ENCODE data around the gene LETM1.

Gene LETM1

DNA sequence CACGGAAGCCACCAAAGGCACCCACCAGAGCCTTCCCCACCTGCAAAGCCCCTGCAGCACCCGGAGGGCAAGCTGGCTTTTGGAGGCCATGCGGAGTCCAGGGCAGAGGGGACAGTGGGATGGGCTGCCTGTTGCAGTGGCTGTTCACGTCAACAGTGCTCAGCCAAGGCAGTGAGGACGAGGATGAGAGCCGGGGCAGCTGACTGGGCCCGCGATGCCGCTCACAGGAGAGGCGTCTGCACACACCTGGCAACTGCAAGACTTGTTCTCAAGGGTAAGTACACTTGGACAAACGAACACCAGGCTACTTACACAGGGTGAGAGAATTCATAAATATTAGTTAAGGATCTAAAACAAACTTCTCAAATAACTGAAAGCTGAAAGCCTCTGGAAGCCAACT lies 43.2 kb downstream of the LETM1 start:
- ATAC-seq: no peak
- TF ChIP-seq, protein P1, sequence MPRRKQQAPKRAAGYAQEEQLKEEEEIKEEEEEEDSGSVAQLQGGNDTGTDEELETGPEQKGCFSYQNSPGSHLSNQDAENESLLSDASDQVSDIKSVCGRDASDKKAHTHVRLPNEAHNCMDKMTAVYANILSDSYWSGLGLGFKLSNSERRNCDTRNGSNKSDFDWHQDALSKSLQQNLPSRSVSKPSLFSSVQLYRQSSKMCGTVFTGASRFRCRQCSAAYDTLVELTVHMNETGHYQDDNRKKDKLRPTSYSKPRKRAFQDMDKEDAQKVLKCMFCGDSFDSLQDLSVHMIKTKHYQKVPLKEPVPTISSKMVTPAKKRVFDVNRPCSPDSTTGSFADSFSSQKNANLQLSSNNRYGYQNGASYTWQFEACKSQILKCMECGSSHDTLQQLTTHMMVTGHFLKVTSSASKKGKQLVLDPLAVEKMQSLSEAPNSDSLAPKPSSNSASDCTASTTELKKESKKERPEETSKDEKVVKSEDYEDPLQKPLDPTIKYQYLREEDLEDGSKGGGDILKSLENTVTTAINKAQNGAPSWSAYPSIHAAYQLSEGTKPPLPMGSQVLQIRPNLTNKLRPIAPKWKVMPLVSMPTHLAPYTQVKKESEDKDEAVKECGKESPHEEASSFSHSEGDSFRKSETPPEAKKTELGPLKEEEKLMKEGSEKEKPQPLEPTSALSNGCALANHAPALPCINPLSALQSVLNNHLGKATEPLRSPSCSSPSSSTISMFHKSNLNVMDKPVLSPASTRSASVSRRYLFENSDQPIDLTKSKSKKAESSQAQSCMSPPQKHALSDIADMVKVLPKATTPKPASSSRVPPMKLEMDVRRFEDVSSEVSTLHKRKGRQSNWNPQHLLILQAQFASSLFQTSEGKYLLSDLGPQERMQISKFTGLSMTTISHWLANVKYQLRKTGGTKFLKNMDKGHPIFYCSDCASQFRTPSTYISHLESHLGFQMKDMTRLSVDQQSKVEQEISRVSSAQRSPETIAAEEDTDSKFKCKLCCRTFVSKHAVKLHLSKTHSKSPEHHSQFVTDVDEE (CRISPR knock-in tag; IDR thresholded peaks at IDR 0.05): no peak
- TF ChIP-seq BACH2 (CRISPR knock-in tag; IDR thresholded peaks at IDR 0.05; ENCODE audit: borderline replicate concordance) (no peak), TOX (CRISPR knock-in tag; IDR thresholded peaks at IDR 0.05; ENCODE audit: borderline replicate concordance) (no peak), ZC3H10 (CRISPR knock-in tag; IDR thresholded peaks at IDR 0.05) (no peak), CSDC2 (CRISPR knock-in tag; IDR thresholded peaks at IDR 0.05) (no peak), PPARA (CRISPR knock-in tag; IDR thresholded peaks at IDR 0.05; ENCODE audit: borderline replicate concordance) (no peak), GLIS3 (CRISPR knock-in tag; IDR thresholded peaks at IDR 0.05) (no peak), RARB (CRISPR knock-in tag; IDR thresholded peaks at IDR 0.05) (no peak), SNAI2 (CRISPR knock-in tag; IDR thresholded peaks at IDR 0.05) (no peak)
- TF ChIP-seq, protein P2, sequence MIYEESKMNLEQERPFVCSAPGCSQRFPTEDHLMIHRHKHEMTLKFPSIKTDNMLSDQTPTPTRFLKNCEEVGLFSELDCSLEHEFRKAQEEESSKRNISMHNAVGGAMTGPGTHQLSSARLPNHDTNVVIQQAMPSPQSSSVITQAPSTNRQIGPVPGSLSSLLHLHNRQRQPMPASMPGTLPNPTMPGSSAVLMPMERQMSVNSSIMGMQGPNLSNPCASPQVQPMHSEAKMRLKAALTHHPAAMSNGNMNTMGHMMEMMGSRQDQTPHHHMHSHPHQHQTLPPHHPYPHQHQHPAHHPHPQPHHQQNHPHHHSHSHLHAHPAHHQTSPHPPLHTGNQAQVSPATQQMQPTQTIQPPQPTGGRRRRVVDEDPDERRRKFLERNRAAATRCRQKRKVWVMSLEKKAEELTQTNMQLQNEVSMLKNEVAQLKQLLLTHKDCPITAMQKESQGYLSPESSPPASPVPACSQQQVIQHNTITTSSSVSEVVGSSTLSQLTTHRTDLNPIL (CRISPR knock-in tag; IDR thresholded peaks at IDR 0.05; ENCODE audit: low read depth): no peak
- TF ChIP-seq, protein P3, sequence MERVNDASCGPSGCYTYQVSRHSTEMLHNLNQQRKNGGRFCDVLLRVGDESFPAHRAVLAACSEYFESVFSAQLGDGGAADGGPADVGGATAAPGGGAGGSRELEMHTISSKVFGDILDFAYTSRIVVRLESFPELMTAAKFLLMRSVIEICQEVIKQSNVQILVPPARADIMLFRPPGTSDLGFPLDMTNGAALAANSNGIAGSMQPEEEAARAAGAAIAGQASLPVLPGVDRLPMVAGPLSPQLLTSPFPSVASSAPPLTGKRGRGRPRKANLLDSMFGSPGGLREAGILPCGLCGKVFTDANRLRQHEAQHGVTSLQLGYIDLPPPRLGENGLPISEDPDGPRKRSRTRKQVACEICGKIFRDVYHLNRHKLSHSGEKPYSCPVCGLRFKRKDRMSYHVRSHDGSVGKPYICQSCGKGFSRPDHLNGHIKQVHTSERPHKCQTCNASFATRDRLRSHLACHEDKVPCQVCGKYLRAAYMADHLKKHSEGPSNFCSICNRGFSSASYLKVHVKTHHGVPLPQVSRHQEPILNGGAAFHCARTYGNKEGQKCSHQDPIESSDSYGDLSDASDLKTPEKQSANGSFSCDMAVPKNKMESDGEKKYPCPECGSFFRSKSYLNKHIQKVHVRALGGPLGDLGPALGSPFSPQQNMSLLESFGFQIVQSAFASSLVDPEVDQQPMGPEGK (CRISPR knock-in tag; IDR thresholded peaks at IDR 0.05; ENCODE audit: borderline replicate concordance): no peak

DNA sequence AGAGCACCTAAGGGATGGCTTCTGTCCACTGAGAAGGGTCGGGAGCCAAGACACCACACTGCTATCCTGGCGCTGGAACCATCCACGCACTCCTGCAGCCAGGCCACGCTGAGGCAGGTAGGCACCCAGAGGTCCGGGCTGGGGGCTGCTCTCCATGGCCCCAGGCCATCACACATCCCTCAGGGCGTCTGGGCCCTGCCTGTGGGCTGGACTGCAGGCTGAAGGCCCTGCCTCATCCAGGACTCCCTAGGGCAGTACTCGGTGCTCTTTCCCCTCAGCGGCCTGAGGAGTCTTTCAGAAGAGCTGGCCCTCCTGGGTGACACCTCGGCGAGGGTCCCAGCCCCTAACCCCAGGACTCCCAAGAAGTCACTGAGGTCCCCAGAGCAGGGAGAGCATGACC lies 45.2 kb downstream of the LETM1 start:
- ATAC-seq: no peak; the same call in 2 of the 3 replicates
- TF ChIP-seq PPARA (CRISPR knock-in tag; IDR thresholded peaks at IDR 0.05; ENCODE audit: borderline replicate concordance): no peak
- TF ChIP-seq, protein P4, sequence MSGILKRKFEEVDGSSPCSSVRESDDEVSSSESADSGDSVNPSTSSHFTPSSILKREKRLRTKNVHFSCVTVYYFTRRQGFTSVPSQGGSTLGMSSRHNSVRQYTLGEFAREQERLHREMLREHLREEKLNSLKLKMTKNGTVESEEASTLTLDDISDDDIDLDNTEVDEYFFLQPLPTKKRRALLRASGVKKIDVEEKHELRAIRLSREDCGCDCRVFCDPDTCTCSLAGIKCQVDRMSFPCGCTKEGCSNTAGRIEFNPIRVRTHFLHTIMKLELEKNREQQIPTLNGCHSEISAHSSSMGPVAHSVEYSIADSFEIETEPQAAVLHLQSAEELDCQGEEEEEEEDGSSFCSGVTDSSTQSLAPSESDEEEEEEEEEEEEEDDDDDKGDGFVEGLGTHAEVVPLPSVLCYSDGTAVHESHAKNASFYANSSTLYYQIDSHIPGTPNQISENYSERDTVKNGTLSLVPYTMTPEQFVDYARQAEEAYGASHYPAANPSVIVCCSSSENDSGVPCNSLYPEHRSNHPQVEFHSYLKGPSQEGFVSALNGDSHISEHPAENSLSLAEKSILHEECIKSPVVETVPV (CRISPR knock-in tag; IDR thresholded peaks at IDR 0.05): no peak
- no peak for TF ChIP-seq ARNTL (CRISPR knock-in tag; IDR thresholded peaks at IDR 0.05; ENCODE audit: borderline replicate concordance, low read depth)
- no peak for TF ChIP-seq BACH2 (CRISPR knock-in tag; IDR thresholded peaks at IDR 0.05; ENCODE audit: borderline replicate concordance)
- TF ChIP-seq, protein P1 (CRISPR knock-in tag; IDR thresholded peaks at IDR 0.05): no peak
- no peak for TF ChIP-seq GLIS3 (CRISPR knock-in tag; IDR thresholded peaks at IDR 0.05)
- TF ChIP-seq TCF4 (CRISPR knock-in tag; IDR thresholded peaks at IDR 0.05; ENCODE audit: borderline replicate concordance): no peak

DNA sequence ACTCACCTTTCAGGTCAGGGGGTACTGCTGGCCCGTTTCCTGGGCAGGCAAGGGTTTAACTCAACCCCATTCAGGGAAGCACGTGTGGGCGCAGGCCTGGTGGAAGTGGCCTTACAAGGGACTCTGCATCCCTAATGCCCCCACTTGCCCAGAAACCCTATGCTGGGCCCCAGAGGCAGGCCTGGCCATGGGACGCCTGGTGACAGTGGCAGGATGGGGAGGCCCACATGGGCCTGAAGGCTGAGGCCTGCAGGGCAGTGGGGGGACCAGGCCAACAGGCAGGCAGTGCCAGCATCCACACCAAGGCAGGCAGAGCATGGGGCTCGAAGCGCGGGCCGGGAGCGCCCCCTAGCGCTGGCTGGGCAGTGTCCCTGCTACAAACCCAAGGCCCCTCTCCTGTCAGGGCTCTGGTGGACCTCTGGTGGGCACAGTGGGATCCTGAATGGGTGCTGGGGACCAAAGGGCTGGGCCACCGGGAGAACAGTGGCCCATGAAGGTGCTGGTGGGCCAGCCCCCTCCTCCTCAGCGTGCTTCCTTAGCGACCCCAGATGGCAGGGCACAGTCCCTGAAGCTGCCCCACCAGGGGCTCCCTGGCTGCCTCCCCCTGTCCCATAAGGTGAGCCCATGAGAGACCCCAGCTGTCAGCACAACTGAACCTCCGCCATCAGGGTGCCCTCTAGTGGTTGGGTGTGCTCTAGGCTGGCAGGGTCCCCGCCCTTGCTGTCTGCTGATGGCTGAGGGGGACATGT lies 46.0 kb downstream of the LETM1 start:
- peak; percentile 96 for ATAC-seq
- TF ChIP-seq, protein P1 (CRISPR knock-in tag; IDR thresholded peaks at IDR 0.05): no peak
- TF ChIP-seq ZNF8 (CRISPR knock-in tag; IDR thresholded peaks at IDR 0.05) (no peak), ESRRG (CRISPR knock-in tag; IDR thresholded peaks at IDR 0.05) (no peak), OSR1 (CRISPR knock-in tag; IDR thresholded peaks at IDR 0.05) (no peak), ZFP30 (CRISPR knock-in tag; IDR thresholded peaks at IDR 0.05) (no peak), SNAI2 (CRISPR knock-in tag; IDR thresholded peaks at IDR 0.05) (no peak), ARNTL (CRISPR knock-in tag; IDR thresholded peaks at IDR 0.05; ENCODE audit: borderline replicate concordance, low read depth) (no peak), ZFP3 (CRISPR knock-in tag; IDR thresholded peaks at IDR 0.05) (no peak), TCF4 (CRISPR knock-in tag; IDR thresholded peaks at IDR 0.05; ENCODE audit: borderline replicate concordance) (no peak), ZC3H10 (CRISPR knock-in tag; IDR thresholded peaks at IDR 0.05) (no peak)
- TF ChIP-seq, protein P4 (CRISPR knock-in tag; IDR thresholded peaks at IDR 0.05): no peak
- TF ChIP-seq, protein P2 (CRISPR knock-in tag; IDR thresholded peaks at IDR 0.05; ENCODE audit: low read depth): no peak

Data from SK-N-SH treated with all-trans-retinoic acid at 6 μM for 48 hours (cell line).